Nephron (organoid): ENCODE data around the gene GSTP1.
"Not testable (repeated sequence)": the region's sequence is repeated elsewhere in the genome, so short reads cannot be mapped to it uniquely, and the experiment has no call there.

Experiments used
- H3K27ac Mint-ChIP-seq, 3 experiments: 2 replicates each; pipeline ENCODE4 v1.8.0; 2020; ENCODE audit warnings: mixed read lengths in 3 of 3, mild to moderate bottlenecking in 2 of 3, moderate library complexity in 1 of 3
- H3K27me3 Mint-ChIP-seq: 2 replicates; pipeline ENCODE4 v1.8.0; 2021; ENCODE audit warnings: low read depth, mild to moderate bottlenecking, moderate library complexity, mixed read lengths
- H3K36me3 Mint-ChIP-seq: 2 replicates; pipeline ENCODE4 v1.8.0; 2020; ENCODE audit warnings: low read depth, mixed read lengths
- H3K4me1 Mint-ChIP-seq: 2 replicates; pipeline ENCODE4 v1.8.0; 2020; ENCODE audit warnings: mixed read lengths
- H3K4me3 Mint-ChIP-seq, 3 experiments: 2 replicates each; pipeline ENCODE4 v1.8.0; 2020; ENCODE audit warnings: mild to moderate bottlenecking in 3 of 3, mixed read lengths in 3 of 3, moderate library complexity in 2 of 3
- H3K9me3 Mint-ChIP-seq: 2 replicates; pipeline ENCODE4 v1.8.0; 2020; ENCODE audit warnings: mixed read lengths
- TF ChIP-seq, protein P1 (sequence below), 3 experiments: fragments of 200-600 bp; sonication (generic); IDR thresholded peaks; one replicate each; pipeline ENCODE4 v1.5.0; 2021; ENCODE audit warnings: antibody characterized with exemption in 3 of 3; ENCODE audit not compliant: unreplicated experiment in 3 of 3

The GSTP1 gene

DNA sequence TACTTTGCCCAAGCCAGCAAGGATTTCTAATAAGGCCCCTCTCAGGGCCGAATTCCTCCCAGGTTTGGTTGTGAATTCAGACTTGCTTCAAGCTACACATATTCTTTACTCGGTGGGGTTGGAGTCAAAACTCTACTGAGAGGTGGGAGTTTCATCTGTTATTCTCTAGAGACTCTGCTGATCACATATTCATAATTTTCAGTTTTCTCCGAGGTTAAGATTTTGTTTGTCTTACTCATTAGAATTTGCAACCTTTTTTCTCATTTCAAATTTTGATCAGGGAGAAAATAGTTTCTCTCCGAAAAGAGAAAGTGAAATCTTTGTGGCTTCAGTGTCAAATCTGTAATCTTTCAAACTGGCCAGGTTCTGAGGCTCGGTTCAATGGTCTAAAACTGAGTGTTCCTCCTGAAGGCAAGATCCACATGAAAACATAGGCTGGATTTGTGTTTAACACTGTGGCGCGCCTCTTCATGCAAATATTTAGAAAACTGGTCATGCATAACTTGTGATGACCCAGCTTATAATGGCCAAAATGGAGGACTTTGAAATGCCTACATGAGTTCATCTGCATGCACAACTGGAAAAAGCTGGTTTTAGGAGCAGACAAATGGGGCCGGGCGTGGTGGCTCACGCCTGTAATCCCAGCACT lies 21.5 kb upstream of the GSTP1 start:
- Mint-ChIP-seq H3K27ac (peak overlapping the region; percentile 75 to 98 (median 88)), H3K4me3 (no peak overlapping the region), H3K9me3 (no peaks in the 10 kb centered on the region), H3K27me3 (no peaks in the 10 kb centered on the region), H3K4me1 (peaks cover 43% of the 10 kb centered on the region), H3K36me3 (no peaks in the 10 kb centered on the region)
- TF ChIP-seq, protein P1, sequence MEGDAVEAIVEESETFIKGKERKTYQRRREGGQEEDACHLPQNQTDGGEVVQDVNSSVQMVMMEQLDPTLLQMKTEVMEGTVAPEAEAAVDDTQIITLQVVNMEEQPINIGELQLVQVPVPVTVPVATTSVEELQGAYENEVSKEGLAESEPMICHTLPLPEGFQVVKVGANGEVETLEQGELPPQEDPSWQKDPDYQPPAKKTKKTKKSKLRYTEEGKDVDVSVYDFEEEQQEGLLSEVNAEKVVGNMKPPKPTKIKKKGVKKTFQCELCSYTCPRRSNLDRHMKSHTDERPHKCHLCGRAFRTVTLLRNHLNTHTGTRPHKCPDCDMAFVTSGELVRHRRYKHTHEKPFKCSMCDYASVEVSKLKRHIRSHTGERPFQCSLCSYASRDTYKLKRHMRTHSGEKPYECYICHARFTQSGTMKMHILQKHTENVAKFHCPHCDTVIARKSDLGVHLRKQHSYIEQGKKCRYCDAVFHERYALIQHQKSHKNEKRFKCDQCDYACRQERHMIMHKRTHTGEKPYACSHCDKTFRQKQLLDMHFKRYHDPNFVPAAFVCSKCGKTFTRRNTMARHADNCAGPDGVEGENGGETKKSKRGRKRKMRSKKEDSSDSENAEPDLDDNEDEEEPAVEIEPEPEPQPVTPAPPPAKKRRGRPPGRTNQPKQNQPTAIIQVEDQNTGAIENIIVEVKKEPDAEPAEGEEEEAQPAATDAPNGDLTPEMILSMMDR (IDR thresholded peaks at IDR 0.05; ENCODE audit: unreplicated experiment in 3 of 3), result no peak

DNA sequence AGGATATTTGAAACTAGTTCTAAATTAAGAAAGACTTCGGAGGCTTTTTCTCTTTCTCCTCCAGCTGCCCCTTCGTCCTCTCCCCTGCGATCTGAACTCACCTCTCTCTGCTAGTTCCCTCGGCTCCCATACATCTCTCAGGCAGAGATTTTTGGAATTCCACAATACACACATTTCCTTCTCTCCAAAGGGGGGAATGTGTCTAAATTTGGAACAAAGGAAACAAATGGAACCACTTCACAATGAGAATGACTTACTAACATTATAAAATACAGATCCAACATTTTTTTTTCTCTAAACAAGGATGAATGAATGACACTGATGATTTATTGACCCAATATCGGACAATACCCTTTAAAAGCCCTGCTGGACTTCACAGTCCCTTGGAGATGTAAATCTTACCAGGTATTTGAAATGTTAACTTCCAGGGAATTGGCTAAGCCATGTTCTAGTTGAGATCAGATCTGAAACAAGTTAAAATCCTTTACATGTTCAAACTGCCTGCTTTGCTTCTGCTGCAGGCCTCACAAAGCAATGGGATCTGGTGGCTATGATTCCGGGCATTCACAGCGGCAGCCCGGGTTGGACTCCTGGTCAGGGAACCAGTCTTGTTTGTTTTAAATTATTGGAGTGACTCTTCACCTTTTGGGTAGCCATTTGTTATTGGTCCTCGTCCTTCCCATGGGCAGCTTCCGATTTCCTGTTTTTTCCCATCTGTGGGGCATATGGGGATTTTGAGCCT lies 20.5 kb upstream of the GSTP1 start:
- no peak overlapping the region for H3K4me3 Mint-ChIP-seq
- H3K36me3 Mint-ChIP-seq, result no peaks in the 10 kb centered on the region
- H3K9me3 Mint-ChIP-seq, result no peaks in the 10 kb centered on the region
- H3K27me3 Mint-ChIP-seq, result no peaks in the 10 kb centered on the region
- peaks cover 39% of the 10 kb centered on the region for H3K4me1 Mint-ChIP-seq
- H3K27ac Mint-ChIP-seq, result peak overlapping the region; percentile 75 to 98 (median 88)
- TF ChIP-seq, protein P1 (IDR thresholded peaks at IDR 0.05; ENCODE audit: unreplicated experiment in 3 of 3), result no peak

DNA sequence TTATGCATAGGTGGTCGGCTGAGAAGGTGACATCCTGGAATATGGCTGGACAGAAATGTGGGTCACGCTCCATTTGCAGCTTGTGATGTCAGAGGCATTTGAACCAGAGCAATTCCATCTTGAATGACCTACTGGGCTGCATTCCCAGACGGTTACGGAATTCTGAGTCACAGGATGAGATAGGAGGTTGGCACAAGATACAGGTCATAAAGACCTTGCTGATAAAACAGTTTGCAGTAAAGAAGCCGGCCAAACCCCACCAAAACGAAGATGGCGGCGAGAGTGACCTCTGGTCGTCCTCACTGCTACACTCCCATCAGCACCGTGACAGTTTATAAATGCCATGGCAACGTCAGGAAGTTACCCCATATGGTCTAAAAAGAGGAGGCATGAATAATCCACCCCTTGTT lies 19.9 kb upstream of the GSTP1 start:
- Mint-ChIP-seq H3K27ac (peak overlapping the region; percentile 75 to 98 (median 88)), H3K4me1 (peaks cover 34% of the 10 kb centered on the region)
- H3K36me3 Mint-ChIP-seq, H3K4me3 Mint-ChIP-seq, H3K9me3 Mint-ChIP-seq, H3K27me3 Mint-ChIP-seq: not testable (repeated sequence)

DNA sequence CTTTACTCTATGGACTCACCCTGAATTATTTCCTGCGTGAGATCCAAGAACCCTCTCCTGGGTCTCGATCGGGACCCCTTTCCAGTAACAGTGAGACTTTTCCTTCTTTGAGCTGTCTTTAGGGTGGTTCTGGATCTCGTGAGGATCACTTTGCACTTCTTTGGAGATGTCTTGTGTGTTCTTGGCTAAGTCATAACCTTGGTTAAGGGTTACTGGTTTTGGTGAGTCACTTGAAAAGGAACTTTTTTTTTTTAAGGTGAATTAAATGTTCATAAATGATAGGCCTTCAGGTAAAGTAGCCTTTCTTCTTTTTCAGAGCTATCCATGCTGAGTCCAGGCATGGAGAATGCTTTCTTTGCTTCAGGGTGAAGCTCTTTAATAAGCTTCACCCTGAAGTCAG lies 19.4 kb upstream of the GSTP1 start:
- H3K4me3 Mint-ChIP-seq, result no peak overlapping the region
- H3K36me3 Mint-ChIP-seq, result no peaks in the 10 kb centered on the region
- H3K27me3 Mint-ChIP-seq, result no peaks in the 10 kb centered on the region
- peak overlapping the region; percentile 75 to 98 (median 88) for H3K27ac Mint-ChIP-seq
- TF ChIP-seq, protein P1 (IDR thresholded peaks at IDR 0.05; ENCODE audit: unreplicated experiment in 3 of 3), result no peak
- peaks cover 29% of the 10 kb centered on the region for H3K4me1 Mint-ChIP-seq
- no peaks in the 10 kb centered on the region for H3K9me3 Mint-ChIP-seq

DNA sequence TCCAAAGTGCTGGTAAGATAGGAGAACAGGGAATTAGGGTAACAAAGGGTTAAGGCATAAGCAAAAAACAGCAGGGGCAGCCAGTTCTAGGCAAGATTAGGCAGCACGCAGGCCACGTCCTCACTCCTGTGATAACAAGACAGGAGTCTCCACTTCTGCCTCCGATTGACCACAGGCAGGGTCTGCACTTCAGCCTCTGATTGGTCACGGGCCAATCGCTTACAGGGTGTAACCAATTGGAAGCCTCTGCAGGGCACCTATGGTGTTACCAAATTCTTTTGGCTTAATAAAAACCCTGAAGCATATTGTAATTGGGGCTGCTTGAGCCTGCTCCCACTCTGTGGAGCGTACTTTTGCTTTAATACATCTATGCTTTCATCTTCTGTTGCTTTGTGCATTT lies 12.2 kb upstream of the GSTP1 start:
- Mint-ChIP-seq H3K27me3 (no peaks in the 10 kb centered on the region), H3K4me3 (no peak overlapping the region), H3K27ac (peak overlapping the region in 1 of 3 experiments; percentile 32), H3K9me3 (no peaks in the 10 kb centered on the region), H3K4me1 (no peaks in the 10 kb centered on the region), H3K36me3 (no peaks in the 10 kb centered on the region)
- TF ChIP-seq, protein P1 (IDR thresholded peaks at IDR 0.05; ENCODE audit: unreplicated experiment in 3 of 3), result no peak

DNA sequence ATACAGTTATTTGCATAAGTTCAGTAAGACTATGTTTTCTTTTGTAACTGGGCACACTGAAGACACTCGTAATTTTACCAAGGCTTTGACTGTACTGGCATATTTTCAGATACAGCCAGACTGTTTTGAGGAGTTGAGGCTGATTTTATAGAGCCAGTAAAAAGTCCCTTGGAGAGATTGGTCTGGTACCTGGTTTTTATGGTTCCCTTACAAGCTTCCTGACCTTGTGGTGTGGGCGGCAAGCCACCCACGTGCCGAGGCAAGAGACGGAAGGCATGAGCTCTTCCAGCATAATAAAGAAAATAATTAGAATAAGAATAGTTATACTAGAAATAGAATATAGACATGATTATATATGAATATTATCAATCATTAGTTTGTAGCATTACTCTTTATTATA lies 11.3 kb upstream of the GSTP1 start:
- Mint-ChIP-seq H3K9me3 (no peaks in the 10 kb centered on the region), H3K4me1 (no peaks in the 10 kb centered on the region), H3K36me3 (no peaks in the 10 kb centered on the region), H3K27me3 (peaks cover 8% of the 10 kb centered on the region), H3K4me3 (no peak overlapping the region), H3K27ac (no peak overlapping the region)
- TF ChIP-seq, protein P1 (IDR thresholded peaks at IDR 0.05; ENCODE audit: unreplicated experiment in 3 of 3), result no peak
